HL-60/S4 treated with retinoic acid at 250 ng/mL for 4 days and 3 days (cell line): Measurements from ENCODE around the gene LZTS2.

Source experiments
- in situ Hi-C: fragments of 300-500 bp; cut with MboI; formaldehyde crosslinking; loops from 2 replicates; pipeline ENCODE4 v1.7.0; 2022; ENCODE audit warnings: low sequenced_read_pairs

Gene LZTS2

DNA sequence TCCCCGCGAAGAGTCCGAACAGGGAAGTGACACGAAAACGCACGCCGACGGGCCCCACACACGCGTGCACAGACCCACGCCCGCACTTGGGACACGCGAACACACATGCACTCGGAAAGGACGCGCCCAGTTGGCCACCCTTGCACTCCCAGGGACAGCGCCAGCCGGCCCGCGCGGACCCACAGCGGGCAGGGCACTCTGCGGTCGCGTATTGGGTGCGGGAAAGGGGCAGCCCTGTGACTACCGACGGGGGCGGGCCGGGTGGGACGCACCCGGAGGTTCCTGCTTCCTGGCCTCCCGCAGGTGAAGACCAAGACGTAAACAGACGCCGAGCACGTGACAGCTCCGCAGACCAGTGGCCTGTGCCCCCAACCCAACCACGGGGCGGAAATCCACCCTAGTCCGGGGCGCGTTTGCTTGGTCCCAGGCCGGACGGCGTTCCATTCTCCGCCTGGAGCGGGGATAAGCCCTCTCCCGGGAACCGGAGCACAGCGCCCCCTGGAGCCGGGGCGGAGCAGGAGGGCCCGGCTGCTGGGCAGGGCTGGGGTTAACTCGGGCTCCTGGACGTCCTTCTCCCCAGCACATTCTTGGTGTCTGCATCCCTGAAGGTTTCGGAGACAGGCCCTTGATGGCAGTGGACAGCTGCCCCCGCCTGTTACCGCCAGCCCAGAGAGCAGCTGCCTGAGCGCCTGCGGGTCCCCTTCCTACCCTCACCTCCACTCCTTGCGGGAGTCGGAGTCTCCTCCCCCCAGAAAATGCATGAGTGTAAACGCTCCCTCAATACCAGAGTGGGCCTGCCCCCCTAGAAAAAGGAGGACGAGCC lies 2.0 kb upstream of the LZTS2 start:
- in situ Hi-C loops = no loop called here

DNA sequence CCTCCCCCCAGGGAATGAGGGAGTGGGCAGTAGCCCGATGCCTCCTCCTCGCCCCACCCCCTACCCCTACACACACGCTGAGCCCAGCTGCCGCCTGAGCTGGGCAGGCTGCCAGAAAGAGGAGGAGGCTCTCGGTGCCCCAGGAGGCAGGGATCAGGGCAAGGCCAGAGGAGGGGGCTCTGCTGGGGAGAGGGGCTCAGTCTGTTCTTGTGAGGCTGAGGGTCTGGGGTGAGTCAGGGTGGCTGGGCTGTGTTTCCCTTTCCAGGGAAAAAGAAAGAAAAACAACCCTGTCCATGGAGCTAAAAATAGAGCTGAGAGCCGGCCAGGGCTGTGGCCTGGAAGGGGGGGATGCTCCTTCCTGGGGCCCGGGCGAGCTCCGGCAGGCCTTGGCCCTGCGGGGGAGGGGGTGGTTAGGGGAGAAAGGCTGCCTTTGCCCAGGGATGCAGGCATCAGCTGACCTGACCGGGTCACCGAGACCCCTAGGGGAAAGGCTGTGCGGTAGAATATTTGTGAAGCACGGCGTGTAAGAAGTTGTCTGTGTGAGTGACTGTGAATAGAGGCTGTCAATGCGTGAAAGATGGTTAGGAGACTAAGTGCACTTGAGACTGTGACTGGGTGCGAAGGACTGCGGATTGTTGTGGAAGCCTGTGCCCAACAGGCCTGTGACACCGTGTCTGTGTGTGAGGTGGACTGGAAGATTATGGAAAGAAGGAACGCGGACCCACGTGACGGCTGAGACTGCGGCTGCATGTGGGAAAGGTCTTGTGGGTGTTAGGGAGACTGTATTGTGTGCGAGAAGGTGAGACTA lies 1.2 kb upstream of the LZTS2 start:
- in situ Hi-C loops = no loop called here

DNA sequence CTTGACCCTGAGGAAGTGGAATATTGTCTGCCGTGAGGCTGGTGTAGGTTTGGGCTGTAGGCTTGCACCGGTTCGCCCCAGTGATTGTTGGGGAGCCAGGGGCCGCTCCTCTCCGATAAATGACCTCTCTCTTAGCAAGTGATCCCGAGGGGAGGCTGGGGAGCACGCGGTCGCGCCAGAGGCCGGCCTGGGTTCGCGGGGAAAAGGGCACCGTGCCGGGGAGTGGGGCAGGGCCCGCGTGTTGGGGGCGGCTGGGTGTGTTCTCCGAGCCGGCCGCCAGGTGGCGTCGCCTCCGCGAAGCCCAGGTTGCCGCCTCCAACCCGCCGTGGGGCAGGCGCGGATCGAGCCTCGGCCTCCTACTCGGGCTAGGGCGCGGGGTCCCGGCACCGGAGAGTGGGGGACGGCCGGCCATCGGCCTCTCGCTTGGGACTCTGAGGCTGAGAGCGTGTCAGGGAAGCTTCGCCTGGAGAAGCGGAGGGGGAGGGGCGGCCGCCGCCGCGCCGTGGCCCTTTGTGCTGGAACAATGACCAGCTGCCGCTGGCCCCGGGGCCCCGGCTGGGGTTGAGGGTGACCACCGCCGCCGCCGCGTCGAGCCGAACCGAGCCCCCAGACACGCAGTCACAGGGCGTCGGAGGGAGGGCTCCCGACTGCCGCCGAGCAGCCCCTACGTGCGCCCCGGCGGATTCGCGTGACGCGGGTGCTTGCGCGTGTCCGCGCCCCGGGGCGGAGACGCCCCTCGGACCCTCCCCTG lies 442 bp upstream of the LZTS2 start:
- in situ Hi-C loops = no loop called here

DNA sequence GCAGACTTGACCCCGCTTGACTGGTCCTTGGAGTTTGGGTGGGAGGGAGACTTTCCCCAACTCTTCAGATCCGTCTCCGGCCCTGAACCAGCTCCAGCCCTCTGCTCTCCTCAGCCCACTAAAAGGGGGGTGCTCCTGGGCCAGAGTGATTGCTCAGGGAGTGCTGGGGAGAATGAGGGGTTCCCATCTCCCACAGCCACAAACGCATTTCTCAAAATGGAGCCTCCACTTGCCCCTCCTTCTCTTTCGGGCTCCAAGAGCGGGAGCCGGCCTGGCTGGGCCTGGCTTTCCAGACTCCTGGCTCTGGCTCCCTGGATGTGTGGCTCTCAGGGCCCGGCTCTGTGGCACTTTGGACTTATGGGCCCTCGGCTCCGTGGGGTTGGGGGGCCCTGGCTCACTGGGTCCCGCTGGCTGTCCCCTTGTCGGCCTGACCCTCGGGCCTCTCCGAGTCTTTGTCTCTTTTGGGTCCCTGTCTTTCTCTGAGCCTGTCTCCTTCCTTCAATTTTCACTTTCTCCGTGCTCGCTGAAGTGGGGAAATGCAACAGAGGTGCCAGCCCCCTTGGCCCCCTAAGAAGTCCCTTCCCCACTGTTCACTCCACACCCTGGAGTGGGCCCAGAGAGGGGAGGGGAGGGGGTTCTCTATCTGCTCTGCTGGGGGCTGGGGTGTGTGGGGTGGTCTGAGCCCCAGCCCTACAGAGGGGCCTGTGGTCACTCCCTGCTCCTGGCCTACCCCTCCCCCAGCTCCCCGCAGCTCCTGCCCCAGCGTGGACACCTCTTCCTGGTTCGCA lies 713 bp downstream of the LZTS2 start:
- in situ Hi-C loops = no loop called here

DNA sequence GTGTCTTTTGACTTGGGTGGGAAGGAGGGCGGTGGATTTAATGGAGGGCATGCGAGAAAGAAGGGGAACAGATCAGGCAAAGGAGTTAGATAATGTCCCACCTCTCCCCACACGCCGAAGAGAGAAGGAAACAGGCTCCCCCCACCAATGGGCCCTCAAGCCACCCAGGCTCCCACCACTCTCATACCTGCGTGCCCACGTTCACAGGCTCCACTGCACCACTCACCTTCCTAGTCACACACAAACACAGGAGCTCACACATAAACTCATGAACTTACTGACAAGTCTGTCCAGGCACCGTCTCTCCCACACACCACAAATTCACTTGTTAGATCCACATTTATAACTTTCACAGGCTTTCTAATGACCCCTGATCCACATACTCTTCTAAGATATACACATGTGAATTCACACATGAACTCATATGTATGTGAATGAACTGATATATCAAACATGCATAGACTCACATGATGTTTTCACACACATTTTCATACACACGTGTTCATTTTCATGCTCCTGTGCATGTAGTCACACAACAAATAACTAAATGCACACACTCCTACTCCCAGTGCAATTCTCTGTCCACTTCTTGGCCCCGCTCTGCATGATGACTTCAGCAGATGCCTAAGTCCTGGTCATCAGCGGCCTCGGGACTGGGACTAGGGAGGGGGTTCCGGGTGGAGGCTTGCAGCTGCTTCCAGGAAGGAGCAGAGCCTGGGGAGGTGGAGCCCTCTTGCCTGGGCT lies 1.5 kb downstream of the LZTS2 start:
- in situ Hi-C loops = no loop called here

DNA sequence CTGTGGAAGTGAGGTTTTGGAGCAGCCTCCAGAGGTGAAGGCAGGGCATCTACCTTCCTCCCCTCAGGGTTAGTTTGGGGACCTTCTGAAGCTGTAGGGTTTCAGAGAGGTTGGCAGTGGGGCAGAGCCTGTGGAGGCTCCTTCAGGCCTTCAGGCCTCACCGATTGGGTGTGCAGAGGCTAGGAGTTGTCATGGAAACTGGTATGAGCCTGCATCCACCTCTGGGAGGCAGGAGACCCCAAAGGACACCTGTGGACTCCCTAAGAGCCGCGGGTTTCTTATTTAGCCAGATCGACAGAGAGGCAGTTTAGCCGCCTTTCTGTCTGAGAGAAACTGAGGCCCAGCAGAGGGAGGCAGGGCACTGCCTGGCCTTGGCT lies 2.0 kb downstream of the LZTS2 start:
- in situ Hi-C loops = no loop called here

DNA sequence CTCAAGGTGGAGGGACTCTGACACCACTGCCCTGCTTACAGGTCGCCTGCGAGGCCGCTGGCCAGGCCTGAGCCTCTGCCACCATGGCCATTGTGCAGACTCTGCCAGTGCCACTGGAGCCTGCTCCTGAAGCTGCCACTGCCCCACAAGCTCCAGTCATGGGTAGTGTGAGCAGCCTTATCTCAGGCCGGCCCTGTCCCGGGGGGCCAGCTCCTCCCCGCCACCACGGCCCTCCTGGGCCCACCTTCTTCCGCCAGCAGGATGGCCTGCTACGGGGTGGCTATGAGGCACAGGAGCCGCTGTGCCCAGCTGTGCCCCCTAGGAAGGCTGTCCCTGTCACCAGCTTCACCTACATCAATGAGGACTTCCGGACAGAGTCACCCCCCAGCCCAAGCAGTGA lies 2.8 kb downstream of the LZTS2 start:
- in situ Hi-C loops = no loop called here

DNA sequence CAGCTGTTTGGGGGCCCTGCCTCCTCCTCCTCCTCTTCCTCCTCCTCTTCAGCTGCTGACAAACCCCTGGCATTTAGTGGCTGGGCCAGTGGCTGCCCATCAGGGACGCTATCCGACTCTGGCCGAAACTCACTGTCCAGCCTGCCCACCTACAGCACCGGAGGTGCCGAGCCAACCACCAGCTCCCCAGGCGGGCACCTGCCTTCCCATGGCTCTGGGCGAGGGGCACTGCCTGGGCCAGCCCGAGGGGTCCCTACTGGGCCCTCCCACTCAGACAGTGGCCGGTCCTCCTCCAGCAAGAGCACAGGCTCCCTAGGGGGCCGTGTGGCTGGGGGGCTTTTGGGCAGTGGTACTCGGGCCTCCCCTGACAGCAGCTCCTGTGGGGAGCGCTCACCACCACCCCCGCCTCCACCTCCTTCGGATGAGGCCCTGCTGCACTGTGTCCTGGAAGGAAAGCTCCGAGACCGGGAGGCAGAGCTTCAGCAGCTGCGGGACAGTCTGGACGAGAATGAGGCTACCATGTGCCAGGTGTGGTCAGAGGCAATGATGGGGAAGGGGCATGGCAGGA lies 4.1 kb downstream of the LZTS2 start:
- in situ Hi-C loops = no loop called here

DNA sequence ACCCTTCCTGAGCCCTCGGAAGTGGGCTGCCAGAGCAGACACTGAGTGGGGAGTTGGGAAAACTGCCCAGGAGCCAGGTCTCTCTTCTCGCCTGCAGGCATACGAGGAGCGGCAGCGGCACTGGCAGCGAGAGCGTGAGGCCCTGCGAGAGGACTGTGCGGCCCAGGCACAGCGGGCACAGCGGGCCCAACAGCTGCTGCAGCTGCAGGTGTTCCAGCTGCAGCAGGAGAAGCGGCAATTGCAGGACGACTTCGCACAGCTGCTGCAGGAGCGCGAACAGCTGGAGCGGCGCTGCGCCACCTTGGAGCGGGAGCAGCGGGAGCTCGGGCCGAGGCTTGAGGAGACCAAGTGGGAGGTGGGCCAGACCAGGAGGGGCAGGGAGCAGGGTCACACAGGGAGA lies 5.8 kb downstream of the LZTS2 start:
- in situ Hi-C loops = no loop called here

DNA sequence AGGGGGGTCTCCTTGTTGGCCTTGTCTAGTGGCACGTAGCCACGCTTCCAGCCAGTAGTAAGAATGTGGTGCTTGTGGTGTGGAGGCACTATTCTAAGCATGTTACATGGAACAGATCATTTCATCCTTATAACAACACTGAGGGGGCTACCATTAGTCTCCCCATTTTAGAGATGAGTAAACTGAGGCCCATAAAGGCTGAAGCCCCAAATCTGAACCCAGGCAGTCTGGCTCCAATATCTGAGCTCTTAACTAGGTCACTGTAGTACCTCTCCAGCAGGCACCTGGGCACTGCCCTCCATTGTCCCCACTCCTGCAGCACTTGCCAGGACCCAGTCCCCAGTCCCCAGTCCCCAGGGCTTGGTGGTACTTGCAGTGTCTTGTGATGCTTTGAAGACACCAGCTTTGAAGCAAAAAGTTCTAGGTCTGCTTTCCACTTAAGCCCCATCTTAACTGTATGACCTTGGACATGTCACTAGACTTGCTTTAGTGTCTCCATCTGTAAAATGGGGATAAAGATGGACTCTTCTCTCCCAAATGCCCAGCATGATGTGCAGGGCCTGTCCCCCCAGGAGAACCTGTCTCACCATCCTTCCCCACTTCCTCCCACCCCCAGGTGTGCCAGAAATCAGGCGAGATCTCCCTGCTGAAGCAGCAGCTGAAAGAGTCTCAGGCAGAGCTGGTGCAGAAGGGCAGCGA lies 6.4 kb downstream of the LZTS2 start:
- in situ Hi-C loops = no loop called here

DNA sequence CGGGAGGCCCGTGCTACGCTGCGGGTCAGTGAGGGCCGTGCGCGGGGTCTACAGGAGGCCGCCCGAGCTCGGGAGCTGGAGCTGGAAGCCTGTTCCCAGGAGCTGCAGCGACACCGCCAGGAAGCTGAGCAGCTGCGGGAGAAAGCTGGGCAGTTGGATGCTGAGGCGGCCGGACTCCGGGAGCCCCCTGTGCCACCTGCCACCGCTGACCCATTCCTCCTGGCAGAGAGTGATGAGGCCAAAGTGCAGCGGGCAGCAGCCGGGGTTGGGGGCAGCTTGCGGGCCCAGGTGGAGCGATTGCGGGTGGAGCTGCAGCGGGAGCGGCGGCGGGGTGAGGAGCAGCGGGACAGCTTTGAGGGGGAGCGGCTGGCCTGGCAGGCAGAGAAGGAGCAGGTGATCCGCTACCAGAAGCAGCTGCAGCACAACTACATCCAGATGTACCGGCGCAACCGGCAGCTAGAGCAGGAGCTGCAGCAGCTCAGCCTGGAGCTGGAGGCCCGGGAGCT lies 7.0 kb downstream of the LZTS2 start:
- in situ Hi-C loops = no loop called here

DNA sequence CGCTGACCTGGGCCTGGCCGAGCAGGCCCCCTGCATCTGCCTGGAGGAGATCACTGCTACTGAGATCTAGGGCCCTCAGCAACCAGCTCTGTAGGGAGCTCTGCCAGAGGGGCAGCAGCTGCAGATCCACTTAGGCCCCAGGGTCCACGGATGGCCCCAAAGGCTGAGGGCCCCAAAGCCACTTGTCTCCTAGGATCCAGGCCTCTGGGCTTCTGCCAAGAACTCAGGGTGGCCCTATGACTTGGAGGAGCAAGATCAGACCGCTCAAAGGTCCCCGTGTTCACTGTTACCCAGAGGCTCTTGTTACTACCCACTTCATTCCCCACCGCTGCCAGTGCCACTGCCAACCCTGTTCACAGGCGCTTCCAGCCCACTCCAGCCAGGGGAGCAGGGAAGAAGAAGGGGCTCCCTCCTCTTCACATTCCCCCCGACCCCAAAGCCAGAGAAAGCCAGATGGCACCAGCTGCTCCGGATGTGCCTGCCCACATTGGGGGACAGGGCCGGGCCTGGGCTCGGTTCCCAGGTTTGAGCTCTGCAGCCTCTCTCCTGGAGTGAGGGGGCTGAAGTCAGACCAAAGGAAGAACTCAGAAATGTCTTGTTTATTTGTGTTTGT lies 7.6 kb downstream of the LZTS2 start:
- in situ Hi-C loops = no loop called here

DNA sequence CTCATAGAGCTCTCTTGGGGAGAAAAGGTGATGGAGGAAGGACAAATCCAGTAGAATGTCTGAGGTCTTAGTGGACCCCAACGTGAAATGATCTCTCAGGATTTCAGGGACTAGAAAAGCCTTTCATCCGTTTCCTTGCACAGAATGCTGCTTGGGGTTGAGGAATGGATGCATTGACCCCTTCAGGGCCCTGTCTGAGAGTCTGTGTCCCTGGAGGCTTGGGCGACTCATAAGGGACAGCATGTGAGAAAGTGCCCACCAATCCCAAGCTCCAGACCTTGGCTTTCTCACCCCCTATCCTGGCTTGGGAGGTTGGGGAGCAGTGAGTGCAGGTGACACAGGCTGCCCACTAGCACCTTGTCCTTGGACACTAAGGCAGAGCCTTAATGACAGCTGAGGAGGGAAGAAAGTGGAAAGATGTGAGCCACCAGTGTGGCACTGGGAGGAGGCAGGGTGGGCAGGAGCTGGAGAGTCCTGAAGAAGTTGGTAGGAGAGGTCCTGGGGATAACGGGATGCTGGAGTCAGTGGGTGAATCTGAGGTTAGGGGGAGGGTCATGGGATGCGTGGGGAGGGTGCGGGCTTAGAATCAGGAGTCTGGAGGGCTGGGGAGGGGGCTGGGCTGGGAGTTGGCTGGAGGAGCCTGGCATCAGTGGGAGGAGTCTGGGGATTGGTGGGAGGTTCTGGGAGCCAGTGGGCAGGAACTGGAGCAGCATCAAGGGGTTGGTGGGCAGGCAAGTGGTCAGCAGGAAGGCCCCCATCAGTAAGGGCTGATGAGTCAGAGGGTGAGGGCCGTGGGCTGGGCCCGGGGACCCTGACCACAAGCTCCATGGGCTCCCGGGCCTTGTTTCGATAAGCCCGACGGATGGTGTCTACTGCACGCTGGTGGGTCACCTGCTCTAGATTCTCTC lies 8.6 kb downstream of the LZTS2 start:
- in situ Hi-C loops = no loop called here

DNA sequence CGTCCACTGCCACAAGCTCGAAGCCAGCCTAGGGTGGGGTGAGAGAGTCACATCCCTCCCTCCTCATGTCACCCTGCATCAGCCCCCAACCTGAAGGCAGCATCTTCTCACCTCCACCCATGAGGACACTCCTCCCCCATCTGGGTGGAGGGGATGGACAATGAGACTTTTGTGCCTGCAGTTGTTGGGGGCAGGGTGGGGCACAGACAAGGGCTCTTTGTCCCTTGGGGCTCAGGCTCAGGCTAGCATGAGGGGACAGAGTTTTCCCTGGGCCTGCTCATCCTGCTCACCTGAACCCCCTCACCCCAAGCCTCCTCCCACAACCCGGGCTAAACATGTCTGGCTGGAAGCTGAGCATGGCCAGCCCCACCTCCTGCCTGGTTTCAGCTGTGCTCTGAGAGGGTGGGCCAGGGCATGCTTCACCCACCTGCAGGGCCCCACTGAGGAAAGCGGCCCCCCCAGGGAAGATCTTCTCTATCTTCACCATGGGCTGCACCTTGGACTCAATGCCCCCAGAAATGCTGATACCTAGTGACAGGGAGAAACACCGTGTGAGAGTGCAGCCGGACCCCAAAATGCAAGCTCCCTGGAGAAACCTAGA lies 9.3 kb downstream of the LZTS2 start:
- in situ Hi-C loops = no loop called here

DNA sequence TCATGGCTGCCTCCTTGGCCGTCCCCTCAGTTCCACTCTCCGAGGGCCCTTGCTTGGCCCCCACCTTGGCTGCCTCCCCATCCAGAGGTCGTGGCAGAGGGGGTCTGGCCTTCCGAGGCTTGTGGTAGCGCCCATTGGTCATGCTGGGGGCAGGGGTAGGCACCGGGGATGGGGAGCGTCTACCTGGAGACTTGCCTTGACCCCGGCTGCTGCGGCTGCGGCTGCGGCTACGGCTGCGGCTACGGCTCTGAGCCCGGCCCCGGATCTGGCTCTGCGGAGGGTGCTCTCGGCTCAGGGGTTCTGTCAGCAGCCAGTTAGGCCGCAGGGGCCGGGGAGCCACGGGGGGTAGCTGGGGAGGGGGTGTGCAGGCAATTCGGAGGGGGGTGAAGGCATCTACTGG lies 10.7 kb downstream of the LZTS2 start:
- in situ Hi-C loops = no loop called here

DNA sequence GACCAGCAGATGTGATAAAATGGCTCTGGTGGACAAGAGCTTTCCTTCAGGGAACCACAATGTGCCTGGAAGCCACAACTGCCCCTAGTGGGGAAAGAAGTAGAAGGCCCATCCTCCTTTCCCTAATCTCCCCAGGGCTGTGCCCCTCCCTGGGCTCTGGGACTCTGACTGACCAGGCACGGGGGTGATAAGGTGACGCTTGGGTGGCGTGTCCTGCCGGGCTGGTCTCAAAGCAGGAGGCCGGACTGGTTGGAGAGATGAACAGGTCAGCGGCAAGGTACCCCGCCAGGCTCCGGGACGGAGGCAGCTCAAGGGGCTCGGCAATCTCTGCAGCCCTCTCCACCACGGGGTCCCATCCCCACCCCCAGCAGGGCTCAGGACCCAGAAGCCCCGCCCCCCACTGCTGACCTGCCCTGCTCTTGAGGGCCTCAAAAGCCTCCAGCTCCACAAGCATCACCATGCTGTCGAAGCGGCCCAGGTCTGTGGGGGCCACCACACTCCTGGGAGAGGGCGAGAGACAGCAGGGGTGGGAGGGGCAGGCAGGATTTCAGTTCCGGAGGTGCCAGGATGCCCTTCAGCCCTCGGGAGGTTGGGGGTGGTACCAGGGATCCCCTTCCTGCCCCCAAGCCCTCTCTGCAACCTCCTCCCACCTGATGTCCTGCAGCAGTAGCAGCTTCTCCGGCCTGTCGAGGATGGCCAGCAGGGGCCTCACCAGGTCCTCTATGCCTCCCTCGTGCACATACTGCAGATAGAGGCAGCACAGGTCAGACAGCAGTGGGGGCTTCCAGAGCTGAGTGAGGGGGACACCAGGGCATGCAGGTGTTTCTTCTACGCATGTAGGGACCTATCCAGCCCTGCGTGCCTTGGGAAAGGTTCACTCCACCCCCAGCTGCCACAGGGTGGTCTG lies 12.2 kb downstream of the LZTS2 start:
- in situ Hi-C loops = no loop called here
